TTC549 (cell line): Measurements from ENCODE around the gene CD2BP2.
"Not testable (repeated sequence)": the region's sequence is repeated elsewhere in the genome, so short reads cannot be mapped to it uniquely, and the experiment has no call there.

ENCODE experiments used
- FAIRE-seq: peaks from 2 replicates; lab custom pipeline; 2012; peaks lifted over from hg19 to GRCh38; lab: Jason Lieb, UNC

CD2BP2 gene

GRCh38 chr16:30341971-30342370 is 13.1 kb downstream of the CD2BP2 start:
- FAIRE-seq: not testable (repeated sequence)

GRCh38 chr16:30340621-30341020 is 14.5 kb downstream of the CD2BP2 start:
- FAIRE-seq: no peak

GRCh38 chr16:30338715-30339114 is 16.4 kb downstream of the CD2BP2 start:
- not testable (repeated sequence) for FAIRE-seq

GRCh38 chr16:30337964-30338357 is 17.1 kb downstream of the CD2BP2 start:
- FAIRE-seq: not testable (repeated sequence)

- no peak for FAIRE-seq
These were observed 19.3 kb downstream of the CD2BP2 start for GRCh38 chr16:30335598-30336474.

GRCh38 chr16:30335028-30335597 is 20.0 kb downstream of the CD2BP2 start:
- not testable (repeated sequence) for FAIRE-seq

- FAIRE-seq: not testable (repeated sequence)
These were observed 20.6 kb downstream of the CD2BP2 start for GRCh38 chr16:30334473-30334989.

GRCh38 chr16:30324220-30324619 is 30.9 kb downstream of the CD2BP2 start:
- FAIRE-seq: not testable (repeated sequence)

- FAIRE-seq: not testable (repeated sequence)
These were observed 36.5 kb downstream of the CD2BP2 start for GRCh38 chr16:30318647-30319046.

GRCh38 chr16:30310937-30311336 is 44.2 kb downstream of the CD2BP2 start:
- FAIRE-seq: not testable (repeated sequence)

- not testable (repeated sequence) for FAIRE-seq
These were observed 45.9 kb downstream of the CD2BP2 start for GRCh38 chr16:30309255-30309654.
